NCI-H345 treated with DMSO at 0.1 percent for 48 hours (cell line): ENCODE measurements around the gene BRI3BP.
"Not testable (repeated sequence)": the region's sequence is repeated elsewhere in the genome, so short reads cannot be mapped to it uniquely, and the experiment has no call there.

ENCODE experiments used
- DNase-seq: peaks from one replicate; lab custom pipeline; 2025; ENCODE audit not compliant: unreplicated experiment; lab: John Stamatoyannopoulos, UW

Gene BRI3BP

DNA sequence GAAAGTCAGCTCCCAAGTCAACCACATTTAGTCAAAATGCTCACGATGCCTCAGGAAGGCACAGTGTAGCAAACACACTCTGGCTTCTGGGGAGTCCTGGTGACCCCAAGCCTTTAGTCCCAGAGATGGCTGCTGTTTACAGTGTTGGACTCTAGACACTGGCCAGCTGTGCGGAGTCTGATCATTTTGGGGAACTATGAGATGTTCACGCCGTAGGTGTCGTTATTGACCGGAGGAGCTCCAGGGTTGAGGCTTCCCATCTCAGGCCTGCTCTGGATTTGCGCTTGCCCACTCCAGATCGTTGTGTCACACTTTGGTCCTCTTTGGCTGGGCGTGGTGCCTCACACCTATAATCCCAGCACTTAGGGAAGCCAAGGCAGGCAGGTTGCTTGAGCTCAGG, 27.7 kb downstream of the BRI3BP start:
- no peak for DNase-seq

DNA sequence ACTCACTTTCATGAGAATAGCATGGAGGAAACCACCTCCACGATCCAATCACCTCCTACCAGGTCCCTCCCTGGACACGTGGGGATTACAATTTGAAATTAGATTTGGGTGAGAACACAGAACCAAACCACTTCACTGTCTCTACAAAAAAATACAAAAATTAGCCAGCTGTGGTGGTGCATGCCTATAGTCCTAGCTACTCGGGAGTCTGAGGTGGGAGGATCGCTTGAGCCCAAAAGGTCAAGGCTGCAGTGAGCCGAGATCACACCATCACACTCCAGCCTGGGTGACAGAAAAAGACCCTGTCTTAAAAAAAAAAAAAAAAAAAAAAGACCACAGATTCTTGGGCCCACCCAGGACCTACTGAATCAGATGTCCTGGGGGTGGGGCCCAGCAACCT, 28.3 kb downstream of the BRI3BP start:
- DNase-seq: no peak

DNA sequence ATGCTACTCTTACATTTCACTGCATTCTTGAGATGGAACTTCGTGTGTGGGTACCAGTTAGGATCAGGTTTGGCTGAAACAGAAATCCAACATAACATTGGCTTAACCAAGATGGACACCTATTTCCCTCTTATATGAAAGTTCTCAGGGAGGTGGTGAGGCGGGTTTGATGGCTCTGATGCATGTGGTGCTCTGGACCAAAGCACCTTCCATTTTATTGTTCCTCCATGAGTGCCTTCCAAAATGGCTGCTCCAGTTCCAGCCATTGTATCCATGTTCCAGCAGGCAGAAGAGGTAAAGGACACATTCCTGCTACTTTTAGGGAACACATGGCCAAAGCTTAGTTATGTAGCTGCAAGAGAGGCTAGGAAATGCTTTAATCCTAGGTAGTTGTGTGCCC, 29.6 kb downstream of the BRI3BP start:
- no peak for DNase-seq

DNA sequence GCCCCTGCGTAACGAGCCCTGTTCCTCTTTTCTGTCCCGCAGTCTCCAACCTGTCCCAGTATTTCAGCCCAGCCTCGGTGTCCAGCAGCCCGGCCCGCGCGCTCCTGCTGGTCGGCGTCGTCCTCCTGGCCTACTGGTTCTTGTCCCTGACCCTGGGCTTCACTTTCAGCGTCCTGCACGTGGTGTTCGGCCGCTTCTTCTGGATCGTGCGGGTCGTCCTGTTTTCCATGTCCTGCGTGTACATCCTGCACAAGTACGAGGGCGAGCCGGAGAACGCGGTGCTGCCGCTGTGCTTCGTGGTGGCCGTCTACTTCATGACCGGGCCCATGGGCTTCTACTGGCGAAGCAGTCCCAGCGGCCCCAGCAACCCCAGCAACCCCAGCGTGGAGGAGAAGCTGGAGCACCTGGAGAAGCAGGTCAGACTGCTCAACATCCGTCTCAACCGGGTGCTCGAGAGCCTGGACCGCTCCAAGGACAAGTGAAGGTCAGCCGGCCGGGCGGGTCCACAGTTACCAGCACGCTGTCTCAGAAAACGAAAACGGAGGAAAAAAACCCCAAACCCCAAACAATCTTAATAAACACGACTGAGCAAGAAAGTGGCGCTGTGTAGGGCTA, 31.6 kb downstream of the BRI3BP start:
- DNase-seq: no peak

DNA sequence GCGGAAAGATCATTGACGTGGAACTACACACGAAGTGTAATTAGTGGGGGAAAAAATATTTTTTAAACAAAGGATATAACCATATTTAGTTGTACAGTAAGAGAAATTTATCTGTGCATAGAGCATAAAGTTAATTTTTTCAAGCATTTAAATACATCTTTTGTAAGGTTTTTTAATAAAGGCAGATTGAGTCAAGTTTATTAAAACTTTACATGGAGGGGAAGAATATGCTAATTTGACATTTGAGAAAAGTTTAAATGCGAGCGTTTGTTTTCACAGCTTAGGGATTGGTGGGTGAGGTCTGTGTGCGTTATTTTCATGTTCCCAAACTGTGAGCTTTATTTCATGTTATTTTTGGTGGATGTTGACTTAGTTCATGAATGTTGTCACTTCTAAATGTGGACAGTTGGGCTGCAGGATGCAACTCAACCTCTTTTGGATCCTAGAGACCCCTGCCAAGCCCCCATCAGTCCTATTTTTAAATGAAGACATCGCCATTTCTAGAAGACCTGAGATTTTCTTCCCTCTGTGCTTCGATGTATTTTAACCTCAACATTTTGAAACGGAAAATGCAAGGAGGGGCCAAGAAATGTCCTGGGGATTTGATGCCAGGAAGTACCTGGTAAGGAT, 32.3 kb downstream of the BRI3BP start:
- no peak for DNase-seq

DNA sequence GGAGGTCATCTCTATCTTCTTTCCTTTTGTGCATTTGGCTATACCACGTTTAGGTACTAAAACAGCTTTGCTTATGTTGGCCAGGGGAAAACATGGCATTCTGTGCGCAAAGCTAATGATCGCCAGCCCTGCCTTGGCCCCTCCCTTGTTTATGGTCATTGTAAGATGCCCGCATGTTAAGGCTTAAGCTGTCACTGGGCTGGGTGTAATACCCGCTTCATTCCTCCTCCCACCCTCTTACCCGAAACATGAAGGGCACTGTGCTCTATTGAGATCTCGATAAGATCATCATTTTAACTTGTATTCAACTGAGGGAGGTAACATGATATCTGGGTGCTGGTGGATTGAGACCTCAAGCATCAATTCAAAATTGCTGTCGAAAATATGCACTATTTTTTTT, 34.7 kb downstream of the BRI3BP start:
- no peak for DNase-seq

DNA sequence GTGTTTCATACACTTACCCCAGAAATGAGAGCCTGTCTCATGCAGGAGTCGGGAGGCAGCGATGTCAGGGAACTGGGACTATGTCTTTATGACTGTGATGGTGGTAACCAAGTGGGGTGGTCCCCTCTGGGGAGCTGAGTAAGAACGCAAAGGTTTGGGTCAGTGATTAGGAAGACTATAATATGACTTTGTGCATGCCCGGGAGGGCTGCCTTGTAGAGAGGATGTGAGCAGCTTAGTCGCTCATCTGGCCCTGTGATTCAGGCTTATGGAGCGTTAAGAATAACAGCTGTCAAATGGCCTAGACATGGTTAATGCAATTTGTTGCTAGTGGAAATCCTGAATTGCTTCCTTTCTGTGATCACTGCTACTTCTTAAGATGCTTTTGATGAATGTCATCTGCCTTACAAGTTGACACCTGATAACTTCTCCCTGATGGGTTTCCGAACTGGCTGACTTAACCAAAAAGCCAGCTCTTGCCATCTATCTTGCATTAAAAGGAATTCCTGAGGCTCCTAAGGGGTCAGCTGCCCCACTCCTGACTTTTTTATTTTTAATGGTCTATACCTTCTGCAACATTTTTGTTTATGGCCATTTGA, 36.4 kb downstream of the BRI3BP start:
- no peak for DNase-seq

DNA sequence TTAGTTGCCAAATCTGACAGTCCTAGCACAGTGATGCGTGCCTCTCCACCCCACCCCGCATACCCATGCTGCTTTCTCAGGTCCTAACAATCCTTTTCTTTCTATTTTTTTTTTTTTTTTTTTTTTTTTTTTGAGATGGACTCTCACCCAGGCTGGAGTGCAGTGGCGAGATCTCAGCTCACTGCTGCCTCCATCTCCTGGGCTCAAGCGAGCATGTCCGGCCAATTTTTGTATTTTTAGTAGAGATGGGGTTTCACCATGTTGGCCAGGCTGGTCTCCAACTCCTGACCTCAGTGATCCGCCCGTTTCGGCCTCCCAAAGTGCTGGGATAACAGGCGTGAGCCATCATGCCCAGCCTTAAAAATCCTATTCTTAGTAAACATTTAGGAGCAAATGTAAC, 38.0 kb downstream of the BRI3BP start:
- DNase-seq: not testable (repeated sequence)

DNA sequence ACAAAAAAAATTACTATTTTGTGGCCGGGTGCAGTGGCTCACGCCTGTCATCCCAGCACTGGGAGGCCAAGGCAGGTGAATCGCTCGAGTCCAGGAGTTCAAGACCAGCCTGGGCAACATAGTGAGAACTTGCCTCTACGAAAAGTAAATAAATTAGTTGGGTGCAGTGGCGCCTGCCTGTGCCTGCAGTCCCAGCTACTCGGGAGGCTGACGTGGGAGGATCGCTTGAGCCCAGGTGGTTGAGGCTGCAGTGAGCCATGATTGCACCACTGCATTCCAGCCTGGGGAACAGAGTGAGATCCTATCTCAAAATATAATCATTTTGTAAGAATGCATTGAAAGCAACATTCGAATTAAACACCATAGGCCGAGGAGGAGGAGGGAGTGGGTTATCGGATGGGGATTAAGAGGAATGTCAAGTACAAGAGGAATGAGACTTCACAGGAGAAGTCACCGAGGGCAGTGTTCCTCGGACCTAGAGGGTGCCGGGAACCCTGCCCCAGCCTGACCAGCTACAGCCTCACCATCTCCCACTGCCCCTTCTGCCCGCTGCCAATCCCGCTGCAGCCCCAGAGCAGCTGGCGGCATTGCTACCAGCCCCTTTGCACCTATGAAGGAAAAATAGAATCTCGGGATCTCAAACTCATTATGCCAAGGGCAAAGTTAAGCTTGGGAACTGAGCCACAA, 39.2 kb downstream of the BRI3BP start:
- DNase-seq: no peak

DNA sequence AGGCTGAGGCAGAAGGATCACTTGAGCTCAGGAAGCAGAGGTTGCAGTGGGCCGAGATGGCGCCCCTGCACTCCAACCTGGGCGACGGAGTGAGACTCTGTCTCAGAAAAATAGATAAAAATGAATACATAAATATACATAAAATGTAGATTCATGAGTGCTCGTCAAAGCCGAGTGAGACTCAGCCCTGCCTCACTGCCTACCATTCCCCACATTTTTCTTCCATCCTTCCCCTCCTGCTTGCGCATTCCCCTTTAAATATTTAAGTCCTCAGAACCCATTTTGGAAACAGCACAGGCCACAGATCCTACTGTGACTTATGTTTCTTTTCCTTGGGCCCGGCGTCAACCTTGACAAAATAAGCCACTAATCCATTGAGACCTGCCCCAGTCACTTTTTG, 39.8 kb downstream of the BRI3BP start:
- no peak for DNase-seq

DNA sequence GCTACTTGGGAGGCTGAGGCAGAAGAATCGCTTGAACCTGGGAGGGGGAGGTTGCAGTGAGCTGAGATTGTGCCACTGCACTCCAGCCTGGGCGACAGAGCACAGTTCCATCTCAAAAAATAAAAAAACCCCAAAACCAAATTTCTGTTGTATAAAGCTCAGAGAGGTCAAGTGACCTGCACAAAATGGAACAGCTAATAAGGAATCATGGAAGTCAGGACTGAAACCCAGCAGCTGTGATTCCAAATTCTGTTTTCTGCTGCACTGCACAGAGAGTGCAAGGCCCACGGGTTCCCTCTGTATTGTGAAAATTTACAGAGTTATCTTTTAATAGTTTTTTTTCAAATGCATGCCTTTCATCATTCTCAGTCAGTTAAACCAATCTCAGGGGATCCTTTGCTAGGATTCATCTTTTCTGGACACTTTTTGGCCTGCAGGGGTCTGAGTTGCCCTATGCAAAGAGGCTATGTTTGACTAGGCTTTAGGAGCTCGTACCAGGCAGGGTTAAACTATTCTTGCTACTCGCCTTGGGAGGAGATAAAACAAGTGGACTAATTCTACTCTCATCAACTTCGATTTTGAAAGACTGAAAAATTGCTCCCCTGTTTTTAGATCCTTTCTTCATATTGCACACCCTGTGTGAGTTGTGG, 45.7 kb downstream of the BRI3BP start:
- no peak for DNase-seq

DNA sequence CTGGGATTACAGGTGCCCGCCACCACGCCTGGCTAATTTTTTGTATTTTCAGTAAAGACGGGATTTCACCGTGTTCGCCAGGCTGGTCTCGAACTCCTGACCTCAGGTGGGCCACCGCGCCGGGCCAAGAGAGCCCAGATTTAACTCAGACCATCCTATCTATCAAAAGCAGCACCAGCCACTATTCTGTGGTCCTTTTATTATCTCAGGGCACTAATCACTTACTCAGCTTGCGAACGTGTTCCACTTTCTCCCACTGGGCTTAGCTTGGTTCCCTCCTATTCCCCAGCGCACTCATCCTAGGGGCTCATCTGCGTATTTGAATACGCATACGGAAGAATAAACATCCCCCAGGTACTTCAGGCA, 55.6 kb downstream of the BRI3BP start:
- no peak for DNase-seq

DNA sequence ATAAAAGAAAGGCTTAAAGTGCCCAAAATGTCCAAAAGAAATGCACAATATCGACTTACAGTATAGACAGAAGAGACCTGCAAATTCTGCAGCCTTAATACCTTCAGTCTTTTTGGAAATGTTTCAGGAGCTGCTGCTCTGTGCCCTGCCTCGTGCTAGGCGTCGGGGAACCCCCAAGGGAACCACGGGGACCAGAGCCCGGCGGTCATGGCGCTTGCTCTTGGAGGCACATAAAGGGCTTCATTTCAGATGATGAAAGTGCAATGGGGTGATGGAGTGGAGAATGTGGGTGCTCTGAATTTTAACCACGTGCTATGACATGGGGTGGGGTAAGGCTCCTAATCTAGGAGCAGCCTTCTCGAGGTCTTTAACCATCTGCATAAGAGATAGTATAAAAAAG, 57.0 kb downstream of the BRI3BP start:
- DNase-seq: no peak

DNA sequence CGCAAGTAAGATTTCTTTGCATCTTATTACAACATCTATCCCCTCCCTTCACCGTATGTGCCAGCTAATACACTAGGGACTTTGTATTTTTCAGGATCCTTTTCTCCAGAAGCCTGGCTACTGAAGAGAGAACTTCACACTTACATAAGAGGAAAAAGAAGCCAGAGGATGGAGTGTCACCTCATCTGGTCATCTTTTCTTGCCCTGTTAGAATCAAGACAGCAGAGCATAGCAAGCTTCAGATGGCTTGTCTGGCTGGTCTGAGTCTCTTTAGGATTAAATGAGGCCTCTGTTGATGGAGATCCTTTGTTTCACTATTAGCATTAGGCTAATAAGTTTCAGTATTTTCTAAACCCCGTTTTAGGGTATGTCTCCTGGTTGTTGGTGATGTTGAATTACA, 57.4 kb downstream of the BRI3BP start:
- no peak for DNase-seq

DNA sequence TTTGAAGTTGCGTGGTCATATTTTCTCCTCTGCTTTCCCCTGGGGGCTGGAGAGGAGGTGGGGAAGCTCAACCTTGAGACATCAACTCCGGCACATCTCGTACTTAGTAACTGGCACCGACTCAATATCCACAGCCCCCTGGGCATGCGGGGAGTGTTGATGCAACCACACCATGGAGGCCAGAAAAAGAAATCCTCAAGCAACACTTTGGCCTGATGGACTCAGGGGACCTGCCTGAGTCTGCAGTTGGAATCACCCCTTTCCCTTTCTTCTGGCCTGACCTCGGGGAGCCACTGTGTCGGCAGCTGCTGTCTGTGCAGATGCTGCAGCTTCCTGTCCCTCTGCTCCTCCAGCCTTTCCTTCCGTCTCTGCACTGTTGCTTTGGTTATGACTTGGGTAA, 60.4 kb downstream of the BRI3BP start:
- DNase-seq: no peak

DNA sequence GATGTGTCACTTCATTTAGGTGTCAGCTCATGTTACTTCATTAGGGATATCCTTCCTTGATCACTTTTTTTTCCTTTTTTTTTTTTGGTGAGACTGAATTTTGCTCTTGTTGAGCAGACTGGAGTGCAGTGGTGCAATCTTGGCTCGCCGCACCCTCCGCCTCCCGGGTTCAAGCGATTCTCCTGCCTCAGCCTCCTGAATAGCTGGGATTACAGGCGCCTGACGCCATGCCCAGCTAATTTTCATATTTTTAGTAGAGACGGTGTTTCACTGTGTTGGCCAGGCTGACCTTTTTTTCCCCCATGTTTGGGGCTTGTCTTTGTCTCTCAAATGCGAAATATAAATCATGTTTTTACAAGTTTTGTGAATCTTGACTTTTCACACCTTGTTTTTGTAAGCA, 62.1 kb downstream of the BRI3BP start:
- no peak for DNase-seq

DNA sequence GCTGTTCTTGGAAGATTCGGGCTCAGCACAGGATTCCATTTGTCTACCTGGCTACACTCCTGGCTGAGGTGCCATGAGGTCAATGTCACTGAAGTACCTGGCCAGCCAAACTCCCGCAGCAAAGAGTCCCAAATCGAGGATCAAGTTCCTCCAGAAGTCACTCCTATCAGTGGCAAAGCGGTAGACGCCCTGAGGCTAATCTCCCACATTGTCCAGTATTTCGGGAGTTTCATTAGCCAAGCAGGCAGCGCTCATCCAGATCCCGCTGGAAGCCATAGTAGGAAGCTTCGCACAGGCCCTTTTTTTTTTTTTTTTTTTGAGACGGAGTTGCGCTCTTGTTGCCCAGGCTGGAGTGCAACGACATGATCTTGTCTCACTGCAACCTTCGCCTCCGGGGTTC, 62.9 kb downstream of the BRI3BP start:
- no peak for DNase-seq

DNA sequence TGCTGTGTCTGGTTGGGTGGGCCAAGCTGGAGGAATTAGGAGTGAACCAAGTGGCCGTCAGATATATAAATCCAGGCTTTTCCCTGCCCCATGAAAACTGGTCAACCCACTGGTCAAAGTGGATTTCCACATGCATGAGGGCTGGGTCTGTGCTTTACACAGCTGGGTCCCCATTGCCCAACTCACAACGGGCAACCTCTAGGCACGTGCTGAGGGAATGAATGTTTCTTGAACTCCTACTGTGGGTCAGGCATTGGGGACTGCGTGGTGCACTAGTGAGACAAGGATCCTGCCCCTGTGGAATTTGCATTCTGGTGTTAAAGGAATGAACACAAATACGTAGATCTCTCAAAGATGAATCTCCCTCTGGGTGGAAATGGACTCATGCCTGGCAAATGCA, 64.3 kb downstream of the BRI3BP start:
- no peak for DNase-seq

DNA sequence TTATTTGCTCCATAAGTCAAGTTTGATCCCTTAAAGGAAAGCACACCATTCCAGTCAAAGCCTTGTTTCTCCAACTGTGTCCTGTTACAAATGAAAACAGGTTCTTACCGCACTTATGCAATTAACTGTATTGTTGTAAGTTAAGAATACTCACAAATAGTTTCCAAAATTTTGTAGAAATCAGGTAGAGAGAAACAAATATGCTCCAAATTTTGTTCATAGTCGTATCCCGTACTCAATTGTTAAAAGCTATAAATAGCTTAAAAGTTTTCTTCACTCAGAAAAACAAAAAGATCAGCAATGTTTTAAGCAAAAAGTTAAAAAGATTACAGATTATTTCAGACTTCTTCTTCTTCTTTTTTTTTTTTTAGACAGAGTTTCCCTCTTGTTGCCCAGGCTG, 67.8 kb downstream of the BRI3BP start:
- DNase-seq: no peak

DNA sequence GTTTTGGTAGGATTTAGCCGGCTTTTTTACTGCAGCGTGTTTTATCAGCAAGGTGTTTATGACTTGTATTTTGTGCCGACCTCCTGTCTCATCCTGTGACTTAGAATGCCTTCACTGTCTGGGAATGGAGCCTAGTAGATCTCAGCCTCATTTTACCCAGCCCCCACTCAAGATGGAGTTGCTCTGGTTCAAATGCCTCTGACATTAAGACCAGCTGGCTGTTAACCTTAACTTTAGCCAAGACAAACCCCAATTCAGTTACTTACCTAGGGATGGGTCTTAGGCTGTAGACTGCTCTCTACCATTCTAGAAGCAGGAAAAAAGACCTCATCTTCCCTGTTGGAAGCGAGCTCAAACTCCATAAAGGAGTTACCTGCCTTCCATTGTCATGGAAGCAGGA, 70.1 kb downstream of the BRI3BP start:
- DNase-seq: not testable (repeated sequence)

DNA sequence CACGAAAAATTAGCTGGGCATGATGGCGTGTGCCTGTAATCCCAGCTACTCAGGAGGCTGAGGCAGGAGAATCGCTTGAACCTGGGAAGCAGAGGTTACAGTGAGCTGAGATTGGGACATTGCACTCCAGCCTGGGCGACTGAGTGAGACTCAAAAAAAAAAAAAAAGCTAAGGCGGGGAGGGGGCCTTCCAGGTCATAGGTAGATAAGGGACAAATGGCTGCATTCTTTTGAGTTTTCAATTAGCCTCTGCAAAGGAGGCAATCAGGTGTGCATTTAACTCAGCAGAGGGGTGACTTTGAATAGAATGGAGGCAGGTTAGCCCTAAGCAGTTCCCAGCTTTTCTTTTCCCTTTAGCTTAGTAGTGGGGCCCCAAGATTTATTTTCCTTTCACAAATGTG, 71.0 kb downstream of the BRI3BP start:
- no peak for DNase-seq
